H1 (cell line): ENCODE data around the gene ATP5ME. TPM values are rescaled to one million over a fixed set of nuclear protein-coding genes. Genes with fewer than 3 reads are reported as not detected.

Experiments
- CTCF ChIA-PET: fragments of 300-600 bp; sonication (Branson Sonifier 250); formaldehyde crosslinking; loops from one replicate; lab custom pipeline; 2021; ENCODE audit not compliant: partially characterized antibody; lab: Charles Lee
- POLR2A ChIA-PET: fragments of 300-600 bp; sonication (Branson Sonifier 250); formaldehyde crosslinking; loops from one replicate; lab custom pipeline; 2021; ENCODE audit warnings: inconsistent platforms; ENCODE audit not compliant: partially characterized antibody; lab: Charles Lee
- DNase-seq, 2 experiments: peaks; one replicate each; pipeline versions ENCODE4 v3.0.0 to v3.0.0-alpha.2; 2010 to 2022; ENCODE audit warnings: low spot score in 2 of 2, low read depth in 1 of 2, mixed read lengths in 1 of 2
- FAIRE-seq: peaks from 2 replicates; lab custom pipeline; 2011; peaks lifted over from hg19 to GRCh38; lab: Jason Lieb, UNC
- H2AFZ ChIP-seq: 2 replicates; pipeline ENCODE4 v1.8.1; 2012; ENCODE audit warnings: low read length, inconsistent platforms
- H2AK5ac ChIP-seq: 2 replicates; pipeline ENCODE4 v1.6.1; 2013; ENCODE audit warnings: low read depth, low read length
- H2BK120ac ChIP-seq: replicated peaks from 2 replicates; pipeline ENCODE3; 2013; ENCODE audit warnings: low read depth, low read length, inconsistent platforms
- H2BK12ac ChIP-seq: 2 replicates; pipeline ENCODE4 v1.6.1; 2013; ENCODE audit warnings: low read depth, low read length
- H2BK15ac ChIP-seq: 2 replicates; pipeline ENCODE4 v1.6.1; 2013; ENCODE audit warnings: low read length
- H2BK20ac ChIP-seq: 2 replicates; pipeline ENCODE4 v1.6.1; 2013; ENCODE audit warnings: low read length
- H2BK5ac ChIP-seq: 2 replicates; pipeline ENCODE4 v1.6.1; 2013; ENCODE audit warnings: low read depth, low read length
- H3K14ac ChIP-seq: 2 replicates; pipeline ENCODE4 v1.6.1; 2013; ENCODE audit warnings: inconsistent platforms; ENCODE audit not compliant: insufficient read length
- H3K18ac ChIP-seq: 2 replicates; pipeline ENCODE4 v1.6.1; 2013; ENCODE audit warnings: low read length; ENCODE audit errors: extremely low read depth
- H3K23ac ChIP-seq: 2 replicates; pipeline ENCODE4 v1.6.1; 2013; ENCODE audit warnings: inconsistent platforms; ENCODE audit not compliant: insufficient read length
- H3K23me2 ChIP-seq: 2 replicates; pipeline ENCODE4 v1.6.1; 2013; ENCODE audit warnings: low read depth, low read length
- H3K27ac ChIP-seq: 2 replicates; pipeline ENCODE4 v1.6.1; 2011; ENCODE audit warnings: low read depth, low read length, inconsistent platforms
- H3K27me3 ChIP-seq, 4 experiments: replicated peaks in 1 of 4; 1 replicate in 1 of 4; 2 replicates in 3 of 4; pipeline versions ENCODE4 v1.6.1 to v1.8.1; 2011 to 2013; ENCODE audit warnings: low read length in 3 of 4, mild to moderate bottlenecking in 3 of 4, inconsistent platforms in 2 of 4, mixed read lengths in 2 of 4, moderate library complexity in 1 of 4; ENCODE audit not compliant: control insufficient read depth in 3 of 4, insufficient read depth in 3 of 4; ENCODE audit errors: extremely low read depth in 1 of 4
- H3K36me3 ChIP-seq, 4 experiments: 2 replicates each; pipeline versions ENCODE4 v1.6.1 to v1.8.1; 2011 to 2013; ENCODE audit warnings: mild to moderate bottlenecking in 4 of 4, low read length in 3 of 4, moderate library complexity in 2 of 4, control low read depth in 1 of 4, inconsistent platforms in 1 of 4; ENCODE audit not compliant: insufficient read depth in 4 of 4, control insufficient read depth in 2 of 4
- H3K4ac ChIP-seq: replicated peaks from 2 replicates; pipeline ENCODE3; 2013; ENCODE audit warnings: low read length, low read depth, mixed read lengths, inconsistent platforms; ENCODE audit not compliant: insufficient read length
- H3K4me1 ChIP-seq, 4 experiments: replicated peaks in 1 of 4; 1 replicate in 1 of 4; 2 replicates in 3 of 4; pipeline versions ENCODE4 v1.6.1 to v1.8.1; 2011 to 2013; ENCODE audit warnings: low read length in 3 of 4, inconsistent platforms in 2 of 4, mixed read lengths in 1 of 4; ENCODE audit not compliant: insufficient read depth in 4 of 4, control insufficient read depth in 3 of 4
- H3K4me2 ChIP-seq, 2 experiments: 2 replicates each; pipeline versions ENCODE4 v1.6.1 to v1.8.1; 2011 to 2013; ENCODE audit warnings: low read depth in 2 of 2, low read length in 2 of 2, control low read depth in 1 of 2, inconsistent platforms in 1 of 2, mild to moderate bottlenecking in 1 of 2; ENCODE audit not compliant: insufficient read depth in 1 of 2
- H3K4me3 ChIP-seq, 4 experiments: fragments of 200-600, 300-600 bp in 1 of 4; sonication (generic), shearing (Covaris generic), sonication (Bioruptor Twin) in 1 of 4; 2 replicates each; pipeline versions ENCODE4 v1.5.1 to v1.8.1; 2011 to 2016; ENCODE audit warnings: low read length in 4 of 4, low read depth in 3 of 4, control low read depth in 2 of 4, inconsistent platforms in 2 of 4, mild to moderate bottlenecking in 2 of 4, mixed read lengths in 1 of 4, moderate library complexity in 1 of 4; ENCODE audit not compliant: insufficient read depth in 2 of 4; ENCODE audit errors: extremely low read depth in 1 of 4
- H3K56ac ChIP-seq: replicated peaks from 2 replicates; pipeline ENCODE3; 2013; ENCODE audit warnings: low read depth, mild to moderate bottlenecking, mixed read lengths, low read length, inconsistent platforms; ENCODE audit not compliant: insufficient read length
- H3K79me1 ChIP-seq: 2 replicates; pipeline ENCODE4 v1.6.1; 2013; ENCODE audit warnings: low read depth, low read length, control low read depth
- H3K79me2 ChIP-seq, 2 experiments: 2 replicates each; pipeline versions ENCODE4 v1.6.1 to v1.8.1; 2012 to 2013; ENCODE audit warnings: low read length in 2 of 2, mild to moderate bottlenecking in 2 of 2, inconsistent platforms in 1 of 2; ENCODE audit not compliant: insufficient read depth in 2 of 2, control insufficient read depth in 1 of 2
- H3K9ac ChIP-seq, 4 experiments: replicated peaks in 1 of 4; 1 replicate in 1 of 4; 2 replicates in 3 of 4; pipeline versions ENCODE4 v1.6.1 to v1.8.1; 2011 to 2013; ENCODE audit warnings: low read depth in 3 of 4, low read length in 3 of 4, control low read depth in 2 of 4, mild to moderate bottlenecking in 2 of 4, moderate library complexity in 2 of 4, inconsistent platforms in 1 of 4; ENCODE audit errors: extremely low read depth in 1 of 4
- H3K9me3 ChIP-seq, 2 experiments: 2 replicates each; pipeline versions ENCODE4 v1.6.1 to v1.8.1; 2012 to 2013; ENCODE audit warnings: mild to moderate bottlenecking in 2 of 2, moderate library complexity in 2 of 2, control low read depth in 1 of 2, inconsistent platforms in 1 of 2, low read depth in 1 of 2, low read length in 1 of 2, mixed read lengths in 1 of 2; ENCODE audit not compliant: insufficient read depth in 2 of 2
- H4K20me1 ChIP-seq, 2 experiments: replicated peaks in 1 of 2; 2 replicates each; pipeline versions ENCODE3 to v1.8.1; 2011 to 2013; ENCODE audit warnings: inconsistent platforms in 2 of 2, low read length in 2 of 2, mild to moderate bottlenecking in 1 of 2; ENCODE audit not compliant: insufficient read depth in 2 of 2, control insufficient read depth in 1 of 2
- H4K5ac ChIP-seq: 2 replicates; pipeline ENCODE4 v1.6.1; 2013; ENCODE audit warnings: low read length, low read depth, mixed read lengths, inconsistent platforms; ENCODE audit not compliant: insufficient read length
- H4K8ac ChIP-seq: 2 replicates; pipeline ENCODE4 v1.8.0; 2013; ENCODE audit warnings: mild to moderate bottlenecking, moderate library complexity, low read length, inconsistent platforms; ENCODE audit not compliant: insufficient read depth; ENCODE audit errors: extremely low read depth
- H4K91ac ChIP-seq: replicated peaks from 2 replicates; pipeline ENCODE3; 2013; ENCODE audit warnings: low read length, mixed read lengths, inconsistent platforms; ENCODE audit not compliant: insufficient read length
- ASH2L ChIP-seq: fragments of 200-600, 300-600 bp; sonication (generic); IDR thresholded peaks from one replicate; pipeline ENCODE4 v1.7.1; 2017; ENCODE audit warnings: low read length
- BACH1 ChIP-seq: IDR thresholded peaks from 2 replicates; pipeline ENCODE4 v1.6.1; 2012; ENCODE audit warnings: low read length, improper control_type of control experiment
- HDAC2 ChIP-seq, 2 experiments: fragments of 300-600 bp in 1 of 2; sonication (generic) in 1 of 2; IDR thresholded peaks; 2 replicates each; pipeline ENCODE4 v1.6.1; 2011 to 2012; ENCODE audit warnings: low read depth in 2 of 2, low read length in 2 of 2, mild to moderate bottlenecking in 2 of 2, moderate library complexity in 2 of 2, borderline replicate concordance in 1 of 2, inconsistent platforms in 1 of 2
- KDM1A ChIP-seq: fragments of 200-600, 300-600 bp; sonication (generic); IDR thresholded peaks from 2 replicates; pipeline ENCODE4 v1.7.1; 2016; ENCODE audit warnings: mild to moderate bottlenecking, low read length, borderline replicate concordance
- KDM4A ChIP-seq: IDR thresholded peaks from one replicate; pipeline ENCODE4 v1.7.1; 2012; ENCODE audit warnings: low read depth, mild to moderate bottlenecking, moderate library complexity, low read length, inconsistent platforms; ENCODE audit not compliant: severe bottlenecking
- NRF1 ChIP-seq: IDR thresholded peaks from 2 replicates; pipeline ENCODE4 v1.6.1; 2011; ENCODE audit warnings: mild to moderate bottlenecking, low read depth, low read length, improper control_type of control experiment
- RXRA ChIP-seq: IDR thresholded peaks from 2 replicates; pipeline ENCODE4 v1.6.1; 2011; ENCODE audit warnings: low read depth, mild to moderate bottlenecking, low read length, moderate library complexity; ENCODE audit not compliant: insufficient read depth
- SP2 ChIP-seq: IDR thresholded peaks from 2 replicates; pipeline ENCODE4 v1.6.1; 2012; ENCODE audit warnings: mild to moderate bottlenecking, low read length, inconsistent platforms
- SRF ChIP-seq: IDR thresholded peaks from 2 replicates; pipeline ENCODE4 v1.6.1; 2011; ENCODE audit warnings: mild to moderate bottlenecking, low read depth, low read length, moderate library complexity
- SUZ12 ChIP-seq: fragments of 200-600 bp; sonication (generic); IDR thresholded peaks from 2 replicates; pipeline ENCODE4 v1.6.1; 2012; ENCODE audit warnings: mild to moderate bottlenecking, inconsistent platforms, low read length, moderate library complexity, mixed read lengths
- WGBS, 2 experiments: shearing (Covaris generic) in 1 of 2; methylation state at CpG; one replicate each; pipeline versions ENCODE4 v1.1.6 to v1.1.7; 2013 to 2015; ENCODE audit warnings: low lambda C conversion rate in 2 of 2, mixed read lengths in 2 of 2, inconsistent platforms in 1 of 2, low coverage in 1 of 2, missing lambda C conversion rate in 1 of 2; ENCODE audit not compliant: insufficient replicate concordance in 2 of 2, insufficient coverage in 1 of 2, insufficient read length in 1 of 2; ENCODE audit errors: extremely low coverage in 1 of 2, missing lambda C conversion rate in 1 of 2; 5-methylcytosine and 5-hydroxymethylcytosine counted together
- polyA plus RNA-seq, 7 experiments: library from polyadenylated mRNA; depleted of rRNA in 3 of 7; stranded (reverse) in 5 of 7; unstranded in 2 of 7; fragments of >200 nt in 5 of 7; fragments of 200-250 nt in 2 of 7; gene quantifications; 1 replicate in 5 of 7; 2 replicates in 1 of 7; 4 replicates in 1 of 7; pipeline versions ENCODE4 v1.2.1 to v1.2.3, GENCODE V29; 2011 to 2013; ENCODE audit warnings: missing spikeins in 2 of 7, mixed read lengths in 2 of 7
- total RNA-seq: library from RNA; stranded (reverse); fragmentation: NEBNext Ultra II Directional; extraction: Animal tissue kit (Norgen Biotek cat#: 25700); gene quantifications from 2 replicates; pipeline ENCODE4 v1.2.1, GENCODE V29; 2021
- TF ChIP-seq, protein P1 (sequence below): IDR thresholded peaks from 2 replicates; pipeline ENCODE4 v1.6.1; 2011; ENCODE audit warnings: low read depth, mild to moderate bottlenecking, low read length; ENCODE audit not compliant: insufficient read depth
- TF ChIP-seq, protein P2 (sequence below): IDR thresholded peaks from 2 replicates; pipeline ENCODE4 v1.6.1; 2012; ENCODE audit warnings: inconsistent platforms

ATP5ME gene
- total and polyA plus RNA-seq, 2 of the 8 experiments (the other 6 are each of a cell fraction or from before 2014, with no cell fraction given): 375 to 450 TPM

DNA sequence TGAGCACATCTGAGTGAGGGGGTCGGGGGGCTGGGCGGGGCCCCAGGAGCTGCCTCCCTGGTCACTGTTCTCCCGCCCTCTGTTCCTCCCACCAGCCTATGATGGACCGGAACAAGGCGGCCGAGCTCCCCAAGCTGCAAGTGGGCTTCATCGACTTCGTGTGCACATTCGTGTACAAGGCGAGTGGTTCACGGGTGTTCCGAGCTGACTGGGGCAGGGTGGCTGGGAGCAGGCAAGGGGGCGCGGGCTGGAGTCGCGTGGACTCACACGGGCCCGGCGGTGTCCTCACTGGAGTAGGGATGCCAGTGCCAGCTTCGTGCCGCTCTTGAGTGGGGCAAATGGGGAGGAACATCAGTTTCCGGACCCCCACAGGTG lies 7.7 kb downstream of the ATP5ME start:
- no peaks in the 10 kb centered on the region for H3K79me1 ChIP-seq
- H4K5ac ChIP-seq: no peak overlapping the region
- H3K23me2 ChIP-seq: peaks cover 3% of the 10 kb centered on the region; the same call in 1 of the 2 replicates
- no peak overlapping the region for H3K9ac ChIP-seq
- no peak overlapping the region for H2BK5ac ChIP-seq
- H2BK15ac ChIP-seq: no peak overlapping the region
- no peak overlapping the region for H3K14ac ChIP-seq
- no peak overlapping the region for H3K23ac ChIP-seq
- peaks cover 0 to 5% of the 10 kb centered on the region in 2 experiments for H4K20me1 ChIP-seq
- no peak for FAIRE-seq
- no peak overlapping the region for H2BK20ac ChIP-seq
- no peaks in the 10 kb centered on the region for H3K27me3 ChIP-seq
- no peak overlapping the region for H3K27ac ChIP-seq
- ChIA-PET CTCF (interaction anchor here (1.5 to 3.0 kb wide), 3 partner anchors 13 to 64 kb away, joined by 3 to 22 read pairs (median 4); no protein-coding TSS in a partner anchor), POLR2A (interaction anchor here (0.6 to 5.0 kb wide), 13 partner anchors 7 to 143 kb away, joined by 3 to 53 read pairs (median 4); partner anchors contain the start of genes ATP5ME and MYL5)
- no peak for DNase-seq
- H3K4me2 ChIP-seq: no peak overlapping the region
- H2BK120ac ChIP-seq: no peak overlapping the region
- no peaks in the 10 kb centered on the region for H3K79me2 ChIP-seq
- no peak overlapping the region for H3K56ac ChIP-seq
- H2AK5ac ChIP-seq: no peak overlapping the region
- no peaks in the 10 kb centered on the region for H3K9me3 ChIP-seq
- no peak overlapping the region for H3K18ac ChIP-seq
- no peak overlapping the region for H3K4me3 ChIP-seq
- H3K36me3 ChIP-seq: peaks cover under 1 to 8% (median under 1%) of the 10 kb centered on the region in 4 experiments; a peak in 5 of 8 replicates
- no peak overlapping the region for H4K8ac ChIP-seq
- H4K91ac ChIP-seq: no peak overlapping the region
- H2BK12ac ChIP-seq: no peak overlapping the region
- H2AFZ ChIP-seq: no peak overlapping the region
- no peak overlapping the region for H3K4ac ChIP-seq
- WGBS, 2 experiments: 95% methylated on average over 15 of the region's 22 CpGs; no CpG with 5 or more reads in 1 of the 2 experiments
- no peaks in the 10 kb centered on the region; a peak in 1 of 7 replicates for H3K4me1 ChIP-seq
- no peak for TF ChIP-seq HDAC2 (IDR thresholded peaks at IDR 0.05; ENCODE audit: borderline replicate concordance in 1 of 2, low read depth in 2 of 2, low read length in 2 of 2)
- no peak for TF ChIP-seq NRF1
- TF ChIP-seq, protein P1, sequence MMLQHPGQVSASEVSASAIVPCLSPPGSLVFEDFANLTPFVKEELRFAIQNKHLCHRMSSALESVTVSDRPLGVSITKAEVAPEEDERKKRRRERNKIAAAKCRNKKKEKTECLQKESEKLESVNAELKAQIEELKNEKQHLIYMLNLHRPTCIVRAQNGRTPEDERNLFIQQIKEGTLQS: no peak
- no peak for TF ChIP-seq SP2
- no peak for TF ChIP-seq ASH2L
- no peak for TF ChIP-seq SUZ12
- no peak for TF ChIP-seq BACH1
- no peak for TF ChIP-seq KDM4A
- TF ChIP-seq, protein P2, sequence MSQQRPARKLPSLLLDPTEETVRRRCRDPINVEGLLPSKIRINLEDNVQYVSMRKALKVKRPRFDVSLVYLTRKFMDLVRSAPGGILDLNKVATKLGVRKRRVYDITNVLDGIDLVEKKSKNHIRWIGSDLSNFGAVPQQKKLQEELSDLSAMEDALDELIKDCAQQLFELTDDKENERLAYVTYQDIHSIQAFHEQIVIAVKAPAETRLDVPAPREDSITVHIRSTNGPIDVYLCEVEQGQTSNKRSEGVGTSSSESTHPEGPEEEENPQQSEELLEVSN: no peak
- TF ChIP-seq RXRA: no peak
- no peak for TF ChIP-seq SRF
- TF ChIP-seq KDM1A: no peak
